Mesenchymal stem cell (in vitro differentiated cells and primary cell): ENCODE results near the gene ARHGEF35.
"Not testable (repeated sequence)": the region's sequence is repeated elsewhere in the genome, so short reads cannot be mapped to it uniquely, and the experiment has no call there.

ENCODE experiments used
- DNase-seq: peaks from one replicate; pipeline ENCODE4 v3.0.0-alpha.2; 2013
- H2AFZ ChIP-seq: one replicate; pipeline ENCODE4 v1.6.1; 2013; ENCODE audit warnings: low read depth, mild to moderate bottlenecking, control low read depth, inconsistent platforms, low read length, moderate library complexity
- H2AK5ac ChIP-seq: 2 replicates; pipeline ENCODE4 v1.6.1; 2013; ENCODE audit warnings: low read length, moderate library complexity, mild to moderate bottlenecking, inconsistent platforms; ENCODE audit not compliant: severe bottlenecking
- H2BK120ac ChIP-seq: one replicate; pipeline ENCODE4 v1.6.1; 2013; ENCODE audit warnings: low read depth, mild to moderate bottlenecking, inconsistent platforms, low read length, moderate library complexity
- H2BK12ac ChIP-seq, 2 experiments: one replicate each; pipeline ENCODE4 v1.6.1; 2013; ENCODE audit warnings: inconsistent platforms in 2 of 2, low read length in 2 of 2, mild to moderate bottlenecking in 2 of 2, moderate library complexity in 2 of 2, control low read depth in 1 of 2
- H2BK15ac ChIP-seq: one replicate; pipeline ENCODE4 v1.6.1; 2013; ENCODE audit warnings: mild to moderate bottlenecking, low read depth, inconsistent platforms; ENCODE audit not compliant: poor library complexity, severe bottlenecking
- H2BK5ac ChIP-seq: 2 replicates; pipeline ENCODE4 v1.6.1; 2013; ENCODE audit warnings: low read depth, mild to moderate bottlenecking, low read length, control low read depth, inconsistent platforms; ENCODE audit not compliant: poor library complexity, severe bottlenecking
- H3K14ac ChIP-seq, 2 experiments: one replicate each; pipeline ENCODE4 v1.6.1; 2013; ENCODE audit warnings: inconsistent platforms in 2 of 2, low read length in 2 of 2, control low read depth in 1 of 2, mild to moderate bottlenecking in 1 of 2, moderate library complexity in 1 of 2
- H3K18ac ChIP-seq, 2 experiments: one replicate each; pipeline ENCODE4 v1.6.1; 2013; ENCODE audit warnings: inconsistent platforms in 2 of 2, low read length in 2 of 2, control low read depth in 1 of 2, low read depth in 1 of 2, mild to moderate bottlenecking in 1 of 2
- H3K23ac ChIP-seq, 2 experiments: one replicate each; pipeline ENCODE4 v1.6.1; 2013; ENCODE audit warnings: inconsistent platforms in 2 of 2, low read length in 2 of 2, mild to moderate bottlenecking in 2 of 2, moderate library complexity in 2 of 2, control low read depth in 1 of 2
- H3K27ac ChIP-seq: 2 replicates; pipeline ENCODE4 v1.5.1; 2013; ENCODE audit warnings: mild to moderate bottlenecking, moderate library complexity, low read length, control low read depth, inconsistent platforms; ENCODE audit not compliant: poor library complexity, severe bottlenecking
- H3K27me3 ChIP-seq, 2 experiments: 2 replicates each; pipeline versions ENCODE4 v1.6.1 to v1.7.0; 2013; ENCODE audit warnings: low read length in 2 of 2, mild to moderate bottlenecking in 2 of 2, moderate library complexity in 2 of 2, control low read depth in 1 of 2, inconsistent platforms in 1 of 2; ENCODE audit not compliant: control insufficient read depth in 1 of 2, insufficient read depth in 1 of 2
- H3K36me3 ChIP-seq, 2 experiments: 2 replicates each; pipeline versions ENCODE4 v1.6.1 to v1.7.0; 2013; ENCODE audit warnings: low read length in 2 of 2, control low read depth in 1 of 2, inconsistent platforms in 1 of 2, low read depth in 1 of 2, mild to moderate bottlenecking in 1 of 2; ENCODE audit not compliant: insufficient read depth in 2 of 2, control insufficient read depth in 1 of 2
- H3K4ac ChIP-seq, 2 experiments: one replicate each; pipeline ENCODE4 v1.6.1; 2013; ENCODE audit warnings: inconsistent platforms in 2 of 2, low read length in 2 of 2, mild to moderate bottlenecking in 2 of 2, moderate library complexity in 2 of 2, control low read depth in 1 of 2, low read depth in 1 of 2
- H3K4me1 ChIP-seq: 2 replicates; pipeline ENCODE4 v1.6.1; 2013; ENCODE audit warnings: low read depth, low read length, control low read depth; ENCODE audit not compliant: control insufficient read depth, insufficient read depth
- H3K4me2 ChIP-seq: 2 replicates; pipeline ENCODE4 v1.6.1; 2013; ENCODE audit warnings: low read length, mild to moderate bottlenecking, inconsistent platforms; ENCODE audit not compliant: poor library complexity, severe bottlenecking
- H3K4me3 ChIP-seq, 2 experiments: 2 replicates each; pipeline versions ENCODE4 v1.5.1 to v1.7.0; 2013; ENCODE audit warnings: low read length in 2 of 2, mild to moderate bottlenecking in 2 of 2, control low read depth in 1 of 2, low read depth in 1 of 2; ENCODE audit not compliant: insufficient read depth in 1 of 2
- H3K79me1 ChIP-seq: replicated peaks from 2 replicates; pipeline ENCODE4 v1.6.1; 2013; ENCODE audit warnings: mild to moderate bottlenecking, control low read depth, low read length, inconsistent platforms; ENCODE audit not compliant: poor library complexity, severe bottlenecking
- H3K9ac ChIP-seq: 2 replicates; pipeline ENCODE4 v1.7.0; 2013; ENCODE audit warnings: mild to moderate bottlenecking, low read length, moderate library complexity
- H3K9me3 ChIP-seq: 2 replicates; pipeline ENCODE4 v1.7.0; 2013; ENCODE audit warnings: mild to moderate bottlenecking, low read length; ENCODE audit not compliant: control insufficient read depth
- H4K8ac ChIP-seq: one replicate; pipeline ENCODE4 v1.6.1; 2013; ENCODE audit warnings: inconsistent platforms, mild to moderate bottlenecking, low read length, moderate library complexity
- H4K91ac ChIP-seq: one replicate; pipeline ENCODE4 v1.6.1; 2013; ENCODE audit warnings: mild to moderate bottlenecking, low read length, inconsistent platforms
- WGBS: methylation state at CpG from one replicate; pipeline ENCODE4 v1.1.7; 2013; ENCODE audit warnings: mixed read lengths; 5-methylcytosine and 5-hydroxymethylcytosine counted together

The ARHGEF35 gene

DNA sequence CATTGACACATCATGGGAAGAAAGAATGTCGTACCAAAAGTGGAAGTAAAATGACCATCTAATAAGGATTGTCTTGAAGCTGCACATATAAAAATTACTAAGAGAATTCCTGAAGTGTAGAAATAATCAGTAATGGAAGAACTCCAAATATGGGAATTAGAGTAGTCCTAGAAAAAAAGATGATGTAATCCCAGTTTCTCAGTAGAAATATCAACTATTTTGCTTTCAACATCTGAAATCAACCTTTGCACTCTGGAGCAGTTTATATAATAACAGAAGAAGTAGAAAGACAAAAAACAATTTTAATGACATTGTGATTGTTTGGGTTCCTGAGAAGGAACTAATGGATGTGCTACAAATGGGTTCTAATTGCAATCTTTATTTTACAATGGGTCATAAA lies 37.4 kb upstream of the ARHGEF35 start:
- H3K14ac ChIP-seq, H3K4ac ChIP-seq, H3K27ac ChIP-seq, H3K79me1 ChIP-seq, H4K91ac ChIP-seq, H3K23ac ChIP-seq, H3K27me3 ChIP-seq, H2BK120ac ChIP-seq, H3K9ac ChIP-seq, H3K4me1 ChIP-seq, H2AK5ac ChIP-seq, H3K36me3 ChIP-seq, H3K9me3 ChIP-seq, H3K4me3 ChIP-seq, H3K18ac ChIP-seq, H4K8ac ChIP-seq, DNase-seq, H2AFZ ChIP-seq, H2BK5ac ChIP-seq, H2BK15ac ChIP-seq, H3K4me2 ChIP-seq, H2BK12ac ChIP-seq: not testable (repeated sequence)
- WGBS: no CpG with 5 or more reads among the region's 1 CpG

DNA sequence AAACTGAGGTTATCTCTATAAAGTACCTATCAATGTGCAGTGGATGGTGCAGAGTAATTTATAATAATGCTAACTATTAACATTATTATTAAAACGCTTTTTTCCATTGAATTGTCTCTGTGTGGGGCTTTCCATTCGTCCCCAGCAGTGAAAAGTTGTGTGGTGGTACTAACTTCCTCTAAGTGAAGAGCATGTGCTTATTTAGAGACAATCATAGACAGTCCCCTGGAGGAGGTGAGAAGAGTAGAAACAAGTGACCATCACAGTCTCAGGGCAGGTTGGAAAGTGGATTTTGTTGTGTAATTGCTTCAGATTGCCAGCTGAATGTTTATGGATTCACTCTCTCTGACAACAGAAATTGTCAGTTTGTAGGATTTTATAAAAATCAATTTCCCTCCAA lies 35.4 kb upstream of the ARHGEF35 start:
- not testable (repeated sequence) for H3K23ac ChIP-seq, H3K4me2 ChIP-seq, H3K27me3 ChIP-seq, H3K4me3 ChIP-seq, H3K9me3 ChIP-seq, H3K9ac ChIP-seq, H2BK15ac ChIP-seq, H3K14ac ChIP-seq, H2BK120ac ChIP-seq, H2BK12ac ChIP-seq, H3K4ac ChIP-seq, H2AK5ac ChIP-seq, H3K79me1 ChIP-seq, H2BK5ac ChIP-seq, H3K36me3 ChIP-seq, DNase-seq, H3K27ac ChIP-seq, H2AFZ ChIP-seq, H3K18ac ChIP-seq, H3K4me1 ChIP-seq, H4K8ac ChIP-seq, H4K91ac ChIP-seq
- no CpG with 5 or more reads among the region's 2 CpGs for WGBS

- H3K18ac ChIP-seq, H2BK5ac ChIP-seq, H3K36me3 ChIP-seq, DNase-seq, H2BK12ac ChIP-seq, H3K27ac ChIP-seq, H2BK120ac ChIP-seq, H3K79me1 ChIP-seq, H2AFZ ChIP-seq, H3K4me3 ChIP-seq, H2BK15ac ChIP-seq, H3K9me3 ChIP-seq, H3K27me3 ChIP-seq, H3K4ac ChIP-seq, H3K23ac ChIP-seq, H4K91ac ChIP-seq, H4K8ac ChIP-seq, H2AK5ac ChIP-seq, H3K14ac ChIP-seq, H3K9ac ChIP-seq, H3K4me2 ChIP-seq, H3K4me1 ChIP-seq: not testable (repeated sequence)
- WGBS: no CpG with 5 or more reads among the region's 3 CpGs
Observed at GRCh38 chr7:144228810-144229209, 33.2 kb upstream of the ARHGEF35 start.

- H2BK15ac ChIP-seq, H3K14ac ChIP-seq, H3K27me3 ChIP-seq, H3K4ac ChIP-seq, H3K4me1 ChIP-seq, H2BK5ac ChIP-seq, H2AK5ac ChIP-seq, H3K9ac ChIP-seq, H3K4me2 ChIP-seq, H4K8ac ChIP-seq, H3K23ac ChIP-seq, H2BK12ac ChIP-seq, H3K36me3 ChIP-seq, H3K9me3 ChIP-seq, DNase-seq, H3K27ac ChIP-seq, H4K91ac ChIP-seq, H3K79me1 ChIP-seq, H2BK120ac ChIP-seq, H2AFZ ChIP-seq, H3K18ac ChIP-seq, H3K4me3 ChIP-seq: not testable (repeated sequence)
- WGBS: 100% methylated on average over 1 of the region's 4 CpGs
Observed at GRCh38 chr7:144226866-144227265, 31.2 kb upstream of the ARHGEF35 start.
